ENCODE data around the gene PEPD.
"Not testable (repeated sequence)": the region's sequence is repeated elsewhere in the genome, so short reads cannot be mapped to it uniquely, and the experiment has no call there.

Gene PEPD

DNA sequence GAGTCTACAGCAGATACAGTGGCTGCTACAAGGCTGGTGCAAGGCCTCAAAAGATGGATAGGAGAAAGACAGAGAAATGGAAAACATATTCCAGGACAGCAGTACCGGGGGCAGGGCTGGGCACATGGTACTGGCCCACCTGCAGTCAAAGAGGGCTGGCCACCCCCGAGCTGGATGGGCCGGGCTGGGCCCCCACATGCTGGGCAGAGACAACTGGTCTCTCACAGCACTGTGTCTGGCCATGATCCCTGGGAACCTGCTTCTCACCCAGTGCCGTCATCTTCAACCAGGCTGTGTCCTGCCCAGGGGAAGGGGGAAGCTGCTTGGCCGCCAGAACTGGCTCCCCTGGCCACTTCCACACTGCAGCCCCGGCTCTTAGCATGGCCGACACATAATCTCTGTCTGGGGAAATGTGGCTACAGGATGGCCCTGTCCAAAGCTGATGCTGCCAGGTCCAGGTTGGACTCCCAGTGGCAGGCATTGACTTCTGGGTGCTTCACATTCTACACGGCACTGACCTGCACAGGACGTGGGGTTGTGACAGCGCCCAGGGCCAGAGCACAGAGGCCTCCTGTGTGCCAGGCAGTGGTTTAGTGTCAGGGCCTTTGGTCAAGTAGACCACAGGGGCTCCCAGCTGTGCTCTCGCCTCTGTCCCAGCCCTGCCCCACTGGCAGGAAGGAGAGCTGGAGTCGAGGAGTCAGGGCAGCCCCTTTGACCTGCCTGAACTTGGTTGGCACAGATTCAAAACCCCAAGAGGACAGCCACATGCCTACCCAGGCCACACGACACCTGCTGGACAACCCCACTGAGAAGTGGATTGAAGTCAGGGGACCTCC is 21.7 kb downstream of the PEPD start:
- Mint-ChIP-seq H3K27me3 (no peaks in the 10 kb centered on the region), H3K27ac (no peak overlapping the region), H3K9me3 (no peaks in the 10 kb centered on the region), H3K4me1 (ENCODE audit: low read depth) (no peaks in the 10 kb centered on the region), H3K4me3 (no peak overlapping the region), H3K36me3 (ENCODE audit: low read depth) (peaks cover 9% of the 10 kb centered on the region)

DNA sequence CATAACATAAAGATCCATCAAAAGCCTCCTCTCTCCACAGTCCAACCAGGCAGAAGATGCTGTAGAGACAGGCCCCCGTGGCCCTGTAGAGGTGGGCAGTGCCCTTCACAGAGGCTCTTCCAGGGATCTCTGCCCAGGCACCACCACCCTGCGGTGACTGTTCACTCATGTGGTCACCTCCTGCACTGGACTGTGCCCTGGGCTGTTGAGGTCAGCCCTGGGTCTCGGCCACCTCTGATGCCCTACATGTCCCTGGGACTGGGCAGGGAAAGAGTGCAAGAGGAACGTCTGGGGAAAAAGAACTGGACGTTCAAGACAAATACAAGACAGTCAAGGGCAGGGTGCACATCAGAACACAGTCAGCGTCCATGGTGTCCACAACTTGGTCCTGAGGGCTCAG is 22.3 kb downstream of the PEPD start:
- H3K27ac Mint-ChIP-seq = no peak overlapping the region
- H3K9me3 Mint-ChIP-seq = no peaks in the 10 kb centered on the region
- H3K36me3 Mint-ChIP-seq (ENCODE audit: low read depth) = peaks cover 9% of the 10 kb centered on the region
- H3K27me3 Mint-ChIP-seq = no peaks in the 10 kb centered on the region
- H3K4me3 Mint-ChIP-seq = no peak overlapping the region
- no peaks in the 10 kb centered on the region for H3K4me1 Mint-ChIP-seq (ENCODE audit: low read depth)

- no peaks in the 10 kb centered on the region for H3K27me3 Mint-ChIP-seq
- H3K27ac Mint-ChIP-seq = no peak overlapping the region
- H3K4me3 Mint-ChIP-seq = no peak overlapping the region
- peaks cover 9% of the 10 kb centered on the region for H3K36me3 Mint-ChIP-seq (ENCODE audit: low read depth)
- no peaks in the 10 kb centered on the region for H3K4me1 Mint-ChIP-seq (ENCODE audit: low read depth)
- H3K9me3 Mint-ChIP-seq = no peaks in the 10 kb centered on the region
Observed at GRCh38 chr19:33498391-33499000, 23.1 kb downstream of the PEPD start.

DNA sequence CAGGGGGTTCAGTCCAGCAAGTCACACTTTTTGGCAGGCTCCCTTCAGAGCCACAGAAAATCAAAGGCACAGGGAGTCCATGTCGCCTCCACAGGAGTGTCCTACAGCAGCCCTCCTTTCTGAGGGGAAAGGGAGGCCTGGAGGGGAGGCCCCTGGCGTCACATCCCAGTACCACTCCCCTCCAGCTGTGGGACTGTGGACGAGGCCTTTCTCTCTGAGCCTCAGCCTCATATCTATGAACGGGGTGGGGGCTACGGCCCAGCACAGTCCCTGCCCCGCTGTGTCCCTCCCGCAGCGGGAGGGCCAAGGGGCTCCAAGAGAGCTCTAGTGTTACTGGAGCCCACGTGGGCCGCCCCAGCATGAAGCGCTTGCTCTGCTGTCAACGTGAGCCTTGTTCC is 23.8 kb downstream of the PEPD start:
- Mint-ChIP-seq H3K4me3 (no peak overlapping the region), H3K9me3 (no peaks in the 10 kb centered on the region), H3K36me3 (ENCODE audit: low read depth) (peaks cover 9% of the 10 kb centered on the region), H3K4me1 (ENCODE audit: low read depth) (no peaks in the 10 kb centered on the region), H3K27ac (no peak overlapping the region), H3K27me3 (no peaks in the 10 kb centered on the region)

DNA sequence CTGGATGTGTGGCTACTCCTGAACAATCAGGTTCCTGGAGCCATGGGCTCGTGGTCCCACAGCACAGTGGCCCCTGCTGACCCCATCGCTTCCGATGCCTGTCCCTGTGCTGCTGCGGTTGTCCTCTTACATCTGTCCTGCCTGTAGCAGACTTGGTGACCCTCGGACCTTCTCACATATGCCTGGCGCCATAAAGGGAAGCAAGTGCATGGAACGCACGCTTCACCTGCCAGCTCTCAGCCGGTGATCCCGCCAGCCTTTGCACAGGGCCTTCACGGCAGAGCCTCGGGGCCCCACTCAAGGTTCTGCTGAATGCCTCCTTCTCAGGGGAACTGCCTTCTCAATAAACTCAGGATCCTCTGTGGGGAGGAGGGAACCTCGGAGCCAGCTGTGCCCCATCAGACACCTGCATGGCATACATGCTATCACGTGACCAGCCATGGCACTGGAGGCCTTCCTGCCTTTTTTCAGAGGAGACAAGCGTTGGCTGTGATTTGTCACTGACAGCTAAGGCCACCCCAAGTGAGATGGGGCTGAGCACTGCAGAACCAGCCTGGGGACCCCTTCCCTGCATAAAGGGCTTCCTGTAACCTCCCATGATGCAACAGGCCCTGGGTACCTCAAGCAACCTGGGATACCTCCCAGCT is 24.3 kb downstream of the PEPD start:
- Mint-ChIP-seq H3K27me3 (no peaks in the 10 kb centered on the region), H3K4me3 (no peak overlapping the region), H3K4me1 (ENCODE audit: low read depth) (no peaks in the 10 kb centered on the region), H3K27ac (no peak overlapping the region), H3K36me3 (ENCODE audit: low read depth) (peaks cover 9% of the 10 kb centered on the region), H3K9me3 (no peaks in the 10 kb centered on the region)

GRCh38 chr19:33496038-33496895 is 25.3 kb downstream of the PEPD start:
- Mint-ChIP-seq H3K36me3 (ENCODE audit: low read depth) (peaks cover 9% of the 10 kb centered on the region), H3K9me3 (no peaks in the 10 kb centered on the region), H3K27me3 (no peaks in the 10 kb centered on the region), H3K27ac (no peak overlapping the region), H3K4me3 (no peak overlapping the region), H3K4me1 (ENCODE audit: low read depth) (no peaks in the 10 kb centered on the region)

- Mint-ChIP-seq H3K36me3 (ENCODE audit: low read depth) (peaks cover 5% of the 10 kb centered on the region), H3K4me1 (ENCODE audit: low read depth) (no peaks in the 10 kb centered on the region)
Observed at GRCh38 chr19:33493401-33494275, 28.0 kb downstream of the PEPD start.

DNA sequence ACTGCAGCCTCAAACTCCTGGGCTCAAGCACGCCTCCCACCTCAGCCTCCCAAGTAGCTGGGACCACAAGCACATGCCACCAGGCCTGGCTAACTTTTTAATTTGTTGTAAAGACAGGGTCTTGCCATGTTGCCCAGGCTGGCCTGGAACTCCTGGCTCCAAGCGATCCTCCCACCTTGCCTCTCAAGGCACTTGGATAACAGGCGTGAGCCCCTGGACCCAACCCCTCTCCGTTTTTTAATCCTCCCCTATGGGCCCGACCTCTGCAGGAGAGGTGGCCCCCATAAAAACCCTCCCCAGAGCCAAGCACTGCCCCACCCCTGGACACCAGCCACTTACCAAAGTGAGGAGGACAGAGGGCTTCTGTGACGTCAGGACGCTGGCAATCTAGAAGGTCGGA is 28.6 kb downstream of the PEPD start:
- H3K27me3 Mint-ChIP-seq = no peaks in the 10 kb centered on the region
- peaks cover 5% of the 10 kb centered on the region for H3K36me3 Mint-ChIP-seq (ENCODE audit: low read depth)
- H3K4me1 Mint-ChIP-seq (ENCODE audit: low read depth) = no peaks in the 10 kb centered on the region
- no peak overlapping the region for H3K27ac Mint-ChIP-seq
- H3K9me3 Mint-ChIP-seq = no peaks in the 10 kb centered on the region
- H3K4me3 Mint-ChIP-seq = no peak overlapping the region

More at GRCh38 chr19:33493401-33494275, 28.0 kb downstream of the PEPD start:
- H3K9me3 Mint-ChIP-seq = no peaks in the 10 kb centered on the region
- no peak overlapping the region for H3K27ac Mint-ChIP-seq
- H3K27me3 Mint-ChIP-seq = no peaks in the 10 kb centered on the region
- no peak overlapping the region for H3K4me3 Mint-ChIP-seq

- no peaks in the 10 kb centered on the region for H3K4me1 Mint-ChIP-seq (ENCODE audit: low read depth)
- H3K27me3 Mint-ChIP-seq = no peaks in the 10 kb centered on the region
- no peaks in the 10 kb centered on the region for H3K9me3 Mint-ChIP-seq
- H3K4me3 Mint-ChIP-seq = no peak overlapping the region
- peaks cover 5% of the 10 kb centered on the region for H3K36me3 Mint-ChIP-seq (ENCODE audit: low read depth)
- no peak overlapping the region for H3K27ac Mint-ChIP-seq
Observed at GRCh38 chr19:33492090-33492489, 29.5 kb downstream of the PEPD start.

DNA sequence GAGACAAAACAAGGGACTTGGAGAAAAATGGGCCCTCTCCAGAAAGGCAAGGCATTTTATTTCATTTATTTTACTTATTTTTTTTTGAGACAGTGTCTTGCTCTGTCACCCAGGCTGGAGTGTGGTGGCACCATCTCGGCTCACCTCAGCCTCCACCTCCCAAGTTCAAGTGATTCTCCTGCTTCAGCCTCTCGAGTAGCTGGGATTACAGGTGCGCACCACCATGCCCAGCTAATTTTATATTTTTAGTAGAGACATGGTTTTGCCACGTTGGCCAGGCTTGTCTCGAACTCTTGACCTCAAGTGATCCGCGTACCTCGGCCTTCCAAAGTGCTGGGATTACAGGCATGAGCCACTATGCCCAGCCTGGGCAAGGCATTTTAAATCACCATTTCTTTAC is 31.0 kb downstream of the PEPD start:
- H3K4me1 Mint-ChIP-seq (ENCODE audit: low read depth); H3K27ac Mint-ChIP-seq; H3K36me3 Mint-ChIP-seq (ENCODE audit: low read depth); H3K4me3 Mint-ChIP-seq; H3K9me3 Mint-ChIP-seq; H3K27me3 Mint-ChIP-seq: not testable (repeated sequence)

DNA sequence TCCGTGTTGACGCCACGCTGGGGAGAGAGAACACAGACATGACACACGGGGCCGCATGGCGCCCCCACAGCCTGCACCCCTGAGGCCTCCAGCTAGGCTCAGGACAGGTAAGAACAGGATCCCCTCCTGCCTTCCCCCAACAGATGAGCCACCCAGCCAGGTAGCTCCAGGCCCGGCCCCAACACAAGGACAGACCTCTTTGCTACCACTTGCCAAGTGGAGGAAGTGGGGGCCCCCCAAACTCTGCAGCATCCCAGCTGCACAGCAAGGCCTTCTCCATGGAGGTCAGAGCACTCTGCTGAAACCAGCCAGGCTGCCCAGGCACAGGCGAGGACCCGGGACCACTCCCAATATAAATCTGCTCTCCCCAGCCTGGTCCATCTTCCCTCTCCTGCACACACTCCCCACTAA is 31.5 kb downstream of the PEPD start:
- Mint-ChIP-seq H3K27me3 (no peaks in the 10 kb centered on the region), H3K9me3 (no peaks in the 10 kb centered on the region), H3K36me3 (ENCODE audit: low read depth) (peaks cover 4% of the 10 kb centered on the region), H3K4me1 (ENCODE audit: low read depth) (no peaks in the 10 kb centered on the region), H3K4me3 (no peak overlapping the region), H3K27ac (no peak overlapping the region)

DNA sequence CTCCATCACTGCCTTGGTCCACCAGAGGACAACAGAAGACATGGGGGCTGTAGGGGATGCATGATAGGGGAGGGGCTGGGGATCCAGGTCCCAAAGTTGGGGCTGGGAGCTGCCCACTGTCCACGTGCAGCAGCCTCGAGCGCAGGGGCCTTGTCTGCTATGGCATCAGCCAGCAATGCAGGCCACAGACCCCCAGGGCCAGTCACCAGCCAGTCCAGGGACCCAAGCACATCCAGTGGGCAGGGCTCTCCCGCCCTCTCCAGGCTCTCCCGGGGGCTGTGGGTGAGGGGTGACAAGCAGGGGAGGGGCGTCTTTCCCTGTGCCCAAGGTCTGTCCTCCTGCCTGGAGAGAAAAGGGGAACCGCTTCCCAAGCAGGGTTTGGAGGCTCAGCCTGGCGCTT is 32.8 kb downstream of the PEPD start:
- H3K27ac Mint-ChIP-seq = no peak overlapping the region
- peaks cover 16% of the 10 kb centered on the region for H3K36me3 Mint-ChIP-seq (ENCODE audit: low read depth)

GRCh38 chr19:33487901-33488800 is 33.4 kb downstream of the PEPD start:
- Mint-ChIP-seq H3K27me3 (no peaks in the 10 kb centered on the region), H3K27ac (no peak overlapping the region), H3K9me3 (peaks cover 6% of the 10 kb centered on the region), H3K36me3 (ENCODE audit: low read depth) (peaks cover 23% of the 10 kb centered on the region), H3K4me3 (no peak overlapping the region), H3K4me1 (ENCODE audit: low read depth) (no peaks in the 10 kb centered on the region)

More for the DNA sequence above, 32.8 kb downstream of the PEPD start:
- Mint-ChIP-seq H3K9me3 (peaks cover 5% of the 10 kb centered on the region), H3K4me3 (no peak overlapping the region), H3K27me3 (no peaks in the 10 kb centered on the region), H3K4me1 (ENCODE audit: low read depth) (no peaks in the 10 kb centered on the region)

Measured in stimulated activated naive CD8-positive, alpha-beta T cell treated with anti-CD3 and anti-CD28 coated beads, Interleukin-15, Interleukin-2, amounts not matched to agents 100 ng/mL and 50 ng/mL, for 24 hours (primary cell).